H9 (cell line): ENCODE results near the gene ARHGAP31. TPM values are rescaled to one million over a fixed set of nuclear protein-coding genes. Genes with fewer than 3 reads are reported as not detected.

Experiments
- DNase-seq: peaks from one replicate; pipeline ENCODE4 v3.0.0-alpha.2; 2017
- H2AFZ ChIP-seq: one replicate; pipeline ENCODE4 v1.6.1; 2013; ENCODE audit warnings: mild to moderate bottlenecking, low read length, control low read depth, moderate library complexity
- H2AK5ac ChIP-seq: 2 replicates; pipeline ENCODE4 v1.6.1; 2013; ENCODE audit warnings: low read length, control low read depth, mixed read lengths; ENCODE audit not compliant: insufficient read length
- H2BK120ac ChIP-seq: one replicate; pipeline ENCODE4 v1.6.1; 2013; ENCODE audit warnings: low read depth, mild to moderate bottlenecking, low read length, control low read depth, inconsistent platforms; ENCODE audit not compliant: poor library complexity, severe bottlenecking
- H2BK12ac ChIP-seq: 2 replicates; pipeline ENCODE4 v1.6.1; 2013; ENCODE audit warnings: low read length, control low read depth, mixed read lengths, low read depth; ENCODE audit not compliant: insufficient read length
- H2BK15ac ChIP-seq: 2 replicates; pipeline ENCODE4 v1.6.1; 2013; ENCODE audit warnings: low read depth, low read length, control low read depth
- H2BK20ac ChIP-seq: one replicate; pipeline ENCODE4 v1.6.1; 2013; ENCODE audit warnings: low read depth, mild to moderate bottlenecking, low read length, control low read depth, inconsistent platforms; ENCODE audit not compliant: poor library complexity, severe bottlenecking
- H2BK5ac ChIP-seq: 2 replicates; pipeline ENCODE4 v1.6.1; 2013; ENCODE audit warnings: low read length, control low read depth, mixed read lengths; ENCODE audit not compliant: insufficient read length
- H3K14ac ChIP-seq: 2 replicates; pipeline ENCODE4 v1.6.1; 2013; ENCODE audit warnings: low read length, control low read depth; ENCODE audit not compliant: insufficient read depth
- H3K18ac ChIP-seq: 2 replicates; pipeline ENCODE4 v1.6.1; 2013; ENCODE audit warnings: low read depth, mild to moderate bottlenecking, mixed read lengths, low read length, control low read depth; ENCODE audit not compliant: insufficient read length
- H3K23ac ChIP-seq: 2 replicates; pipeline ENCODE4 v1.6.1; 2013; ENCODE audit warnings: low read length, control low read depth, mixed read lengths, low read depth; ENCODE audit not compliant: insufficient read length
- H3K23me2 ChIP-seq: 2 replicates; pipeline ENCODE4 v1.6.1; 2013; ENCODE audit warnings: low read depth, mild to moderate bottlenecking, mixed read lengths, low read length, control low read depth; ENCODE audit not compliant: insufficient read length, poor library complexity, severe bottlenecking
- H3K27ac ChIP-seq: 2 replicates; pipeline ENCODE4 v1.5.1; 2013; ENCODE audit warnings: low read length, control low read depth, mixed read lengths, low read depth; ENCODE audit not compliant: insufficient read length
- H3K27me3 ChIP-seq: 2 replicates; pipeline ENCODE4 v1.6.1; 2013; ENCODE audit warnings: low read length, control low read depth, inconsistent platforms; ENCODE audit not compliant: insufficient read depth
- H3K4ac ChIP-seq: 2 replicates; pipeline ENCODE4 v1.6.1; 2013; ENCODE audit warnings: low read depth, mild to moderate bottlenecking, control low read depth, inconsistent platforms, low read length, moderate library complexity
- H3K4me1 ChIP-seq: 2 replicates; pipeline ENCODE4 v1.6.1; 2013; ENCODE audit warnings: low read length, control low read depth, inconsistent platforms; ENCODE audit not compliant: insufficient read depth
- H3K4me2 ChIP-seq: 2 replicates; pipeline ENCODE4 v1.6.1; 2013; ENCODE audit warnings: low read length, control low read depth, mixed read lengths; ENCODE audit not compliant: insufficient read length, insufficient read depth
- H3K56ac ChIP-seq: 2 replicates; pipeline ENCODE4 v1.6.1; 2013; ENCODE audit warnings: low read depth, mild to moderate bottlenecking, mixed read lengths, low read length, control low read depth; ENCODE audit not compliant: insufficient read length
- H3K79me1 ChIP-seq: 2 replicates; pipeline ENCODE4 v1.6.1; 2013; ENCODE audit warnings: low read depth, mild to moderate bottlenecking, moderate library complexity, low read length, control low read depth, inconsistent platforms; ENCODE audit not compliant: insufficient read depth, poor library complexity, severe bottlenecking
- H3K79me2 ChIP-seq: 2 replicates; pipeline ENCODE4 v1.6.1; 2013; ENCODE audit warnings: low read length, control low read depth, inconsistent platforms; ENCODE audit not compliant: insufficient read depth
- H3K9ac ChIP-seq: 2 replicates; pipeline ENCODE4 v1.6.1; 2013; ENCODE audit warnings: low read length, control low read depth, mixed read lengths; ENCODE audit not compliant: insufficient read length; ENCODE audit errors: extremely low read depth
- H3K9me3 ChIP-seq: one replicate; pipeline ENCODE4 v1.6.1; 2013; ENCODE audit warnings: low read depth, low read length, inconsistent platforms; ENCODE audit not compliant: control insufficient read depth
- H3T11ph ChIP-seq: one replicate; pipeline ENCODE4 v1.6.1; 2013; ENCODE audit warnings: mild to moderate bottlenecking, low read length, control low read depth, inconsistent platforms
- H4K20me1 ChIP-seq: one replicate; pipeline ENCODE4 v1.6.1; 2013; ENCODE audit not compliant: control insufficient read depth, insufficient read length, insufficient read depth
- H4K5ac ChIP-seq: 2 replicates; pipeline ENCODE4 v1.6.1; 2013; ENCODE audit warnings: low read depth, mild to moderate bottlenecking, mixed read lengths, low read length, control low read depth; ENCODE audit not compliant: insufficient read length
- H4K8ac ChIP-seq: replicated peaks from 2 replicates; pipeline ENCODE4 v1.6.1; 2013; ENCODE audit warnings: low read length, control low read depth, mixed read lengths, low read depth; ENCODE audit not compliant: insufficient read length
- H4K91ac ChIP-seq: 2 replicates; pipeline ENCODE4 v1.6.1; 2013; ENCODE audit warnings: low read depth, mild to moderate bottlenecking, moderate library complexity, mixed read lengths, low read length, control low read depth; ENCODE audit not compliant: insufficient read length
- H3K27ac Mint-ChIP-seq, 3 experiments: 2 replicates in 2 of 3; 3 replicates in 1 of 3; pipeline ENCODE4 v1.8.0; 2020 to 2021; ENCODE audit warnings: mixed read lengths in 3 of 3, mild to moderate bottlenecking in 1 of 3, moderate library complexity in 1 of 3
- H3K27me3 Mint-ChIP-seq: 2 replicates; pipeline ENCODE4 v1.8.0; 2021; ENCODE audit warnings: low read depth, mild to moderate bottlenecking, moderate library complexity, mixed read lengths
- H3K36me3 Mint-ChIP-seq, 3 experiments: 2 replicates in 2 of 3; 3 replicates in 1 of 3; pipeline ENCODE4 v1.8.0; 2020 to 2021; ENCODE audit warnings: low read depth in 3 of 3, mixed read lengths in 3 of 3; ENCODE audit not compliant: insufficient read depth in 1 of 3
- H3K4me1 Mint-ChIP-seq, 2 experiments: 2 replicates each; pipeline ENCODE4 v1.8.0; 2020; ENCODE audit warnings: mixed read lengths in 2 of 2
- H3K4me3 Mint-ChIP-seq, 2 experiments: 2 replicates in 1 of 2; 3 replicates in 1 of 2; pipeline ENCODE4 v1.8.0; 2020 to 2021; ENCODE audit warnings: mild to moderate bottlenecking in 2 of 2, mixed read lengths in 2 of 2, moderate library complexity in 1 of 2
- H3K9me3 Mint-ChIP-seq, 2 experiments: 2 replicates in 1 of 2; 3 replicates in 1 of 2; pipeline ENCODE4 v1.8.0; 2020; ENCODE audit warnings: mild to moderate bottlenecking in 2 of 2, mixed read lengths in 2 of 2, moderate library complexity in 1 of 2
- CTCF ChIP-seq: fragments of 200-600 bp; sonication (generic); conservative IDR thresholded peaks from 3 replicates; pipeline ENCODE4 v1.8.0; 2021; ENCODE audit warnings: antibody characterized with exemption, mild to moderate bottlenecking
- WGBS: extraction: QIAGEN DNeasy Blood & Tissue Kit; methylation state at CpG from one replicate; pipeline ENCODE4 v1.1.7; 2013; ENCODE audit warnings: missing lambda C conversion rate, low lambda C conversion rate, mixed read lengths; ENCODE audit not compliant: insufficient read length; ENCODE audit errors: extremely low coverage; 5-methylcytosine and 5-hydroxymethylcytosine counted together
- total RNA-seq: library from RNA; stranded (reverse); gene quantifications from 2 replicates; pipeline ENCODE4 v1.2.1, GENCODE V29; 2021

ARHGAP31 gene
- total RNA-seq, 1 experiment from 2014 or later: 2.2 TPM

GRCh38 chr3:119318876-119319275, 24.7 kb downstream of the ARHGAP31 start:
- TF ChIP-seq CTCF: no peak
- no peak overlapping the region for H4K91ac ChIP-seq
- no CpG with 5 or more reads among the region's 3 CpGs for WGBS
- no peak overlapping the region for H4K8ac ChIP-seq
- Mint-ChIP-seq H3K36me3 (peaks cover 0 to 2% (median 0%) of the 10 kb centered on the region in 3 experiments; a peak in 3 of 7 replicates), H3K4me3 (no peak overlapping the region), H3K27me3 (no peaks in the 10 kb centered on the region), H3K9me3 (no peaks in the 10 kb centered on the region), H3K27ac (no peak overlapping the region), H3K4me1 (peaks cover 23 to 24% of the 10 kb centered on the region in 2 experiments)
- peaks cover 2% of the 10 kb centered on the region; the same call in 1 of the 2 replicates for H3K4me1 ChIP-seq
- H3K56ac ChIP-seq: no peak overlapping the region
- no peak overlapping the region for H3K23ac ChIP-seq
- no peaks in the 10 kb centered on the region for H3K27me3 ChIP-seq
- H3K79me2 ChIP-seq: no peaks in the 10 kb centered on the region
- H2BK120ac ChIP-seq: no peak overlapping the region
- H3K4me2 ChIP-seq: no peak overlapping the region
- H2AFZ ChIP-seq: no peak overlapping the region
- peaks cover 8% of the 10 kb centered on the region for H3K23me2 ChIP-seq
- no peak overlapping the region for H3K9ac ChIP-seq
- no peak overlapping the region for H3K14ac ChIP-seq
- no peak overlapping the region for H3T11ph ChIP-seq
- H2BK12ac ChIP-seq: no peak overlapping the region
- H2BK20ac ChIP-seq: no peak overlapping the region
- DNase-seq: no peak
- H3K9me3 ChIP-seq: no peaks in the 10 kb centered on the region
- H2BK5ac ChIP-seq: no peak overlapping the region
- no peak overlapping the region for H4K5ac ChIP-seq
- H3K4ac ChIP-seq: no peak overlapping the region
- H3K79me1 ChIP-seq: no peaks in the 10 kb centered on the region
- no peaks in the 10 kb centered on the region for H4K20me1 ChIP-seq
- H3K27ac ChIP-seq: no peak overlapping the region
- H2BK15ac ChIP-seq: no peak overlapping the region
- H2AK5ac ChIP-seq: no peak overlapping the region
- no peak overlapping the region for H3K18ac ChIP-seq
